GM18517 (cell line): ENCODE results near the gene IL17REL.

Source experiments
- ATAC-seq: cut with Tn5 transposase; IDR thresholded peaks from one replicate; pipeline ENCODE4 v1.9.1; 2021; ENCODE audit warnings: mild to moderate bottlenecking, moderate library complexity; ENCODE audit not compliant: unreplicated experiment

IL17REL gene

GRCh38 chr22:50046481-50047245, 34.1 kb upstream of the IL17REL start:
- ATAC-seq, result no peak

DNA sequence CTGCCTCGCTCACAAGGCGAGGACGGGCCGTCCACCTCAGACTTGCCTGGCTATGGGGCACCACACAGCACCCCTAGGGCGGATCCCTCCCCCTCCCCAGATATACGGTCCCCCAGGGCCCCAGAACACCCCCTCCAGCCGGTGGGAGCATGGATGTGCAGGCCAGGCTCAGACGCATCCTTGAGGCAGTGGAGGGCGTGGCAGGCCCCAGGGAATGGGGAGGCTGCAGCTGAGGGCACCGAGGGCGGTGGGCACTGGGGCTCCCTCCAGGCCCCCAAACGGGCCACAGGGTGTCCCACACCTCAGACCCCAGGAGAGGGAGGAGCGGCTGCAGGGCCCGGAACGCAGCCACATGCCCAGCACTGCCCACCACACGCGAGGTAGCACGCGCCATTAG, 33.5 kb upstream of the IL17REL start:
- no peak for ATAC-seq

DNA sequence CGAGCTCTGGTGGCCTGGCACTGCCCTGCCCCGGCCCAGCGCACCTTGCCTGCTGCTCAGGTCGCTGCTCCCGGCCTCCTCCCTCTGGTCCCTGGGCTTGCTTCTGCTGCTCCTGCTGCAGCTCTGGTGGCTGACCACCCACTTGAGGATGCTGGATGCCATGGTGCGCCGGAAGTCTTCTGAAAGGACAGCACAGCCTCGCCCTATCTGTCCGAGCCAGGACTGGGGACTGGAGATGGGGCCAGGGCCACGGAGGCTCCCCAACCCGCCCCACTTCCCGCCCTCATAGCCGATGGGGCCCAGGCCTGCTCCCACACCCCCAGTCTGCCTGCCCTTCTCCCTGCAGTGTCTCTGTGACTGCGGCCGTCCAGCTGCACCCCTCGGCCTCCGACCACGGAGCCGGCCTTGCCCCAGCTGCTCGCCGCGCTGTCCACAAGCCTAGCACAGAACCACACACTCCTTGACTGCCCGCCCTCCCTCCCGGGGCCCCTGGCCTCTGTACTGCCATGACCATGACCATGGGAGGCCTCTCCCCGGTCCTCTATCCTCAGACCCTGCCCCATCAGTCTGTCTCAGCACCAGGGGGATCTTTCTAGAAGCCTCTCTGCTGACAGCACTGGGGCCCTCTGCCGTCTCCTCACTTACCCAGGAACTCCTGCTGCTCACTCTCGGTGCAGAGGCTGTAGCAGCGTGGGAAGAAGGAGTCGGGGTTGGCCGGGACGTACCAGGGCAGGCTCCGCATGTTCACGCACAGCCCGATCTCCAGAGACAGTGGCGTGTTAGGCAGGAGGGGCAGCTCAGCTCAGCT, 32.9 kb upstream of the IL17REL start:
- no peak for ATAC-seq

GRCh38 chr22:50044485-50045118, 32.0 kb upstream of the IL17REL start:
- ATAC-seq, result no peak

DNA sequence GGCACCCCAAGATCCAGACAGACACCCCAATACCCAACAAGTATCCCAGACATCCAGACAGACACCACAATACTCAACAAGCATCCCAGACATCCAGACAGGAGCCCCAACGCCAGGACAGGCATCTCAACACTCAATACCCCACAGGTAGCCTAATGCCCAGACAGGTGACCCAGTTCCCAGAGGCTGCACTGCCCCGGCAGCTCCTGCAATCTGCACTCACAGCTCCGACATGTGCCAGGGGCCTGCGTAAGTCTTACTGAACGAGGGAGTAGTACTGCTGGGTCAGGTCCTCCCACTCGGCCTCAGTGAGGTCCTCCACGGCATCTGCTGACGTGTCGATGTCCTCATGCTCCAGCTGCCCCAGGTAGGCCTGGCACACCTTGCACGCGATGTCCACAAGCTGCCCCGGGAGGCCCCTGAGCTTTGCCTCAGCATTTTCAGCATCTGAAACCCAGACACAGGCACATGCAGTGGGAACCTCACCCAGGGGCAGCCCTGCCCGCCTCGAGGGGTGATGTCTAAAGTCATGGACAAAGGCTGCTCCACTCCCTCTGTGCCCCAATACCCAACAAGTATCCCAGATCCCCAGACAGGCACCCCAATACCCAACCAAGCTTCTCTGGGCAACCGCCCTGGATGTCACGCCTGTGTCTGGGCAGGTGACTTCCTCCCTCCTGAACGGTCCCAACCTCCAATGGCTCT, 28.9 kb upstream of the IL17REL start:
- no peak for ATAC-seq

DNA sequence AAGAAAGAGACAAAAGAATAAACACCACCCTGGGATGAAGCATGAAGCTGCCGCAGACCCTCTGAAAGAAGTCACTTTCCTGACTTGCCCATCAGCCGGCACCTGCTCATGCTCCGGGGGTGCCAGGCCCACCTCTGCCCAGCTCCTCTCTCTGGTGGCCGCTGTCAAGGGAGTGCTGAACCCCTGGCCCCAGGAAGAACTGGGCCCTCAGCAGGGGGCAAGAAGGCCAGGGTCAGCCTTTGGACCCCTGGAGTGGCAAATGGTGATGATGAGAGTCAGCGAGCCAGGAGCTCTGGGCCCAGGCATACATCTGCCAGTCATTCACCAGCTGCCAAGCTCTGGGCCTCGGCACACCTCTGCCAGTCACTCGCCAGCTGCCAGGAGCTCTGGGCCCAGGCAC, 28.2 kb upstream of the IL17REL start:
- ATAC-seq, result no peak

DNA sequence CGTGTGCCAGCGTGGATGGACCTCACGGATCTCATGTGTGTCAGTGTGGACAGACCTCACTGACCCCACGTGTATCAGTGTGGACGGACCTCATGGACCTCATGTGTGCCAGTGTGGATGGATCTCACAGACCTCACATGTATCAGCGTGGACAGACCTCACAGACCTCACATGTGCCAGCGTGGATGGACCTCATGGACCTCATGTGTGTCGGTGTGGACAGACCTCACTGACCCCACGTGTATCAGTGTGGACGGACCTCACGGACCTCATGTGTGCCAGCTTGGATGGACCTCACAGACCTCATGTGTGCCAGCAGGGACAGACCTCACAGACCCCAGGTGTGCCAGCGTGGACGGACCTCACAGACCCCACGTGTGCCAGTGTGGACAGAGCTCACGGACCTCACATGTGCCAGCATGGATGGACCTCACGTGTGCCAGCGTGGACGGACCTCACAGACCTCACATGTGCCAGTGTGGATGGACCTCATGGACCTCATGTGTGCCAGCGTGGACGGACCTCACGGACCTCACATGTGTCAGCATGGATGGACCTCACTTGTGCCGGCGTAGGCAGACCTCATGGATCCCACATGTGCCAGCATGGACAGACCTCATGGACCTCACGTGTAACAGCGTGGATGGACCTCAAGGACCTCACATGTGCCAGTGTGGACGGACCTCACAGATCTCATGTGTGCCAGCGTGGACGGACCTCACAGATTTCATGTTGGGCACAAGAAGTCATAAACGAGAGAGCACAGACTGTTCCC, 27.3 kb upstream of the IL17REL start:
- no peak for ATAC-seq

DNA sequence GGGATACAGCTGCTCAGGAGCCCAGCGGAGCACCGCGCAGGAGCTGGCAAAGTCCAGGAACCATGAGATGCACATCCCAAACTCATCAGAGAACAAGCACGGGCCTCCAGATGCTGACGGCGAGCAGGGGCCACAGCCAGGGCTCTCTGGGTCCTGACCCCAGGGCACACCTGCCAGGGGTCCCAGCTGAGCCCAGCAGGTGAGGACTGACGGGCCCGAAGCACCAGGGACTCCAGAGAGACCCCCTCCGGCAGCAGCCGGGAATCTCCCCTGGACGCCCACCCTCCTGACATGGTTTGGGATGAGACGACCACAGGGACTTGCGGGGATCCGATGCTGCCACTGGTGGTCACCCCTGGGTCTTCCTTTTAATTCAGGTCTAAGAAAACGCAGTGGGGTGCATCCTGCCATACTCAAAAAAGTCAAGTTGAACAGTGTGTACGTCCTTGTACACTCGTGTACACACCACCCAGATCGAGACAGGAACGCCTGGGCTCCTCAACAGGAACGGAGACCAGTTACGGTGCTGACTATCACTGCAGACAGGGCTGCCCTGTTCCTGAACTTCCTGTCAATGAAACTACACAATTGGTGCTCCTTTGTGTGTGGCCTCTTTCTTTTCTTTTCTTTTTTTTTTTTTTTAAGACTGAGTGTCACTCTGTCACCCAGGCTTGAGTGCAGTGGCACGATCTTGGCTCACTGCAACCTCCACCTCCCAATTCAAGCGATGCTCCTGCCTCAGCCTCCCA, 23.6 kb upstream of the IL17REL start:
- ATAC-seq, result no peak

- ATAC-seq, result no peak
Observed at GRCh38 chr22:50035131-50035881, 22.7 kb upstream of the IL17REL start.

GRCh38 chr22:50034126-50035081, 21.8 kb upstream of the IL17REL start:
- no peak for ATAC-seq

DNA sequence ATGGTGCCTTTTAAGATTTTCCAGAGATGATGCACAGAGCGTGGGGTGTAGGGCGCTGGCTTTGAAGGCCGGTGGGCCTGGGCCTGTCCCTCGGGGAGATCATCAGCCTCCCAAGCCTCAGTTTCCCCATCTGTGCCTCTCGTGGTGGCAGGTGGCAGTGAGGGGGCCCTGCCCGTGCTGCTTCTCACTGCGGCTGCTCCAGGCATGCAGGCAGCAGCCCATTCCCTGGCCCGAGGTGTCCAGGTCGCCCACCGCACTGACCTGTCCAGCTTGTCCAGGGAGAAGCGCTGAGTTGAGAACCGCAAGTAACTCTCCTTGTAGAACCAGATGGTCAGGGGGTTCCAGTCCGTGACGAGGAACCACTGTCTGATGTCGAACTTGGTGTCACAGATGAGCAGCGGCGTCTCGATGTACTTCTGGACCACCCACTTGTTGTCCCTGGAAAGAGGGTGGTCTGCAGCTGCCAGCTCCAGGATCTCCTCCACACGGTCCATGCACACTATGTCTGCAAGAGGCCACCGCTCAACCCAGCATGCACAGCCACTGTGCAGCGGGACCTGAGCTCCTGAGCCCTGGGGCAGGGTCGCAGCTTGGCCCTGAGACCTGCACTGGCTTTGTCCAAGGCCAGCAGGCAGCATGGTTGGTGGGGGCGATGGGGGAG, 20.5 kb upstream of the IL17REL start:
- ATAC-seq, result no peak

DNA sequence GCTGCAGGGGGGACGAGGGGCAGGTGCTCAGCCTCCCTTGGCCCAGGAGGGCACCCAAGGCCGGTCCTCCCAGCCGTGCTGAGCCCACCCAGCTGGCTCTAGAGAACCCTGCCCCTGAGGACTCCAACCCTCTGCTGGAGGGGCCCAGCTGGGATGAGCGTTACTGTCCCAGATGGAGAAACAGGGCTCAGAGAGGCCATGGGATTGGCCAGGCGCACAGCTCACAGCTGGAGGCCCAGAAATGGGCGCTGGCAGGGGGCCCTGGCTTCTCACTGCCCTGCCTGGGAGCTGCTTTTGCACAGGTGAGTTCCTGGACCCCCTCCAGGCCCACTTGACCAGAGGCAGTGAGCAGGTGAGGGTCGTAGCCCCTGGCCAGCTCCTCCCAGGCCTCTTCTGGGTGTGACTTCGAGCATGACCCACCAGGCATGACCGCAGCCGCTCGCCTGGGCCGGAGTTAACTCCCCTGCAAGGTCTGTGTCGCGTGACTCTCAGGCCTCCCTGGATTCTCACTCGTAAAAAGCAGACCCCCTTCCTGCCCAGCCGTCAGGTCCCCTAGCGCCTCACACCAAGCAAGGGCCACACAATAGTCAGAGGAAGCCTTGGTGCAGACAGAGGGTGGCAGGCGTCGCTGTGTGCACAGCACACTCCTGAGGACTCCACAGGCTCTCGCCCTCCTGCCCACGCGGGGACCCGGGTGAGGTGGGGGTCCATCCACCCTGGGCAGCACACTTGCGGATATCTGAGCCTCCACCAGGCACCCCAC, 19.7 kb upstream of the IL17REL start:
- ATAC-seq, result no peak

GRCh38 chr22:50031189-50032091, 18.9 kb upstream of the IL17REL start:
- no peak for ATAC-seq

- ATAC-seq, result no peak
Observed at GRCh38 chr22:50030297-50031188, 18.0 kb upstream of the IL17REL start.
